Colonic mucosa (tissue), 4 donors: ENCODE data around the gene ZBTB17. TPM values are rescaled to one million over a fixed set of nuclear protein-coding genes. Genes with fewer than 3 reads are reported as not detected.

ENCODE experiments used
- DNase-seq: peaks from one replicate; pipeline ENCODE4 v3.0.0-alpha.2; 2020
- H3K27ac ChIP-seq: fragments of 200-600 bp; one replicate; pipeline ENCODE4 v1.8.0; 2021
- H3K27me3 ChIP-seq: fragments of 200-600 bp; one replicate; pipeline ENCODE4 v1.8.0; 2021
- H3K36me3 ChIP-seq: fragments of 200-600 bp; one replicate; pipeline ENCODE4 v1.8.0; 2021
- H3K4me1 ChIP-seq: fragments of 200-600 bp; one replicate; pipeline ENCODE4 v1.8.0; 2021; ENCODE audit warnings: mild to moderate bottlenecking
- H3K4me3 ChIP-seq: fragments of 200-600 bp; one replicate; pipeline ENCODE4 v1.8.0; 2021
- H3K9ac ChIP-seq, 2 donors: one replicate each; pipeline ENCODE4 v1.7.0; 2013; ENCODE audit warnings: control low read depth in 2 of 2, low read depth in 2 of 2, low read length in 2 of 2
- H3K9me3 ChIP-seq: fragments of 200-600 bp; one replicate; pipeline ENCODE4 v1.8.0; 2021
- CTCF ChIP-seq: fragments of 200-600 bp; IDR thresholded peaks from one replicate; pipeline ENCODE4 v1.8.0; 2022; ENCODE audit warnings: antibody characterized with exemption, mild to moderate bottlenecking
- intact Hi-C: fragments of 100-400 bp; cut with DNase I; formaldehyde crosslinking; loops from one replicate; pipeline ENCODE4 v1.14.1; 2022
- total RNA-seq, 2 donors: library from RNA; stranded (reverse); fragmentation: NEBNext Ultra II Directional in 1 of 2; extraction: Animal tissue kit (Norgen Biotek cat#: 25700) in 1 of 2; gene quantifications; one replicate each; pipeline ENCODE4 v1.2.1, GENCODE V29; 2021
- donor health status: healthy.
- donor health status: DM: no; HTN: no; CAD: no.
- donor health status: DM: no; HTN: no; CAD: no.

ZBTB17 gene
- total RNA-seq, 2 donors from 2014 or later = 24.9 to 36.3 TPM

DNA sequence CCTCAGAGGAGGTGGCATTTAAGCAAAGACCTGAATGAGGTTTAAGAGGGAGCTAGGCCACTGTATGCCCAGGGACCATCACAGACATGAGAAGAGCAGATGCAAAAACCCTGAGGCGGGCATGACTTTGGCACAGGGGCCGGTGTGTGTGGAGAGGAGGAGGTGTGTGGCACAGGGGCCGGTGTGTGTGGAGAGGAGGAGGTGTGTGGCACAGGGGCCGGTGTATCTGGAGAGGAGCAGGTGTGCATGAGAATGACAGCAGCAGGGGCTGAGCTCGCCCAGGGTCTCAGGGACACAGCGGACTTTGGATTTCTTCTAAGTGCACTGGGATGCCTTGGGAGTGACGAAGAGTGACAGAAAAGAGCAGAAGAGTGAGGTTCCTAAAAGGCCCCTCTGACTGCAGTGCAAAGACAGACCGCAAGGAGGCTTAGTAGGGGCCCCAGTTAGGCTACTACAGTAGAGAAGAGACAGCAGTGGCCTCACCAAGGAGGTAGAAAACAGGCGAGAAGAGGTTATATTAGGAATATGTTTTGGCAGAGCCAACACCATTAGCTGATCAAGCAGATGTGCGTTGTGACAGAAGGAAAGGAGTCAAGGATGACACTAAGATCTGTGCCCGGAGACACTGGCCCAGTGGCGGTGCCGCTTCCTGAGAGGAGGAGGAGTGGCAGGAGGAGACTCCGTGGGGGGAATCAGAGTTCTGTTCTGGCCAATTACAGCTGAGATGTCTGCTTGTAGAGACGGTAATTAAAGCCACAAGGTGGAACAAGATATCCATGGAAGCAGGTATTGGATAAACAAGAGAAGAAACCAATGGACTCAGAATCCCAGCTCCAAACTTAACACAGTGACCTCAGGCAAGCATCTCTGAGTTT is 18.4 kb downstream of the ZBTB17 start:
- Histone ChIP-seq H3K4me1 (no peaks in the 10 kb centered on the region), H3K27ac (no peak overlapping the region), H3K4me3 (no peak overlapping the region), H3K36me3 (no peaks in the 10 kb centered on the region), H3K27me3 (no peaks in the 10 kb centered on the region), H3K9ac (no peak overlapping the region), H3K9me3 (no peaks in the 10 kb centered on the region)
- intact Hi-C loops = no loop called here
- DNase-seq = no peak
- TF ChIP-seq CTCF = no peak

DNA sequence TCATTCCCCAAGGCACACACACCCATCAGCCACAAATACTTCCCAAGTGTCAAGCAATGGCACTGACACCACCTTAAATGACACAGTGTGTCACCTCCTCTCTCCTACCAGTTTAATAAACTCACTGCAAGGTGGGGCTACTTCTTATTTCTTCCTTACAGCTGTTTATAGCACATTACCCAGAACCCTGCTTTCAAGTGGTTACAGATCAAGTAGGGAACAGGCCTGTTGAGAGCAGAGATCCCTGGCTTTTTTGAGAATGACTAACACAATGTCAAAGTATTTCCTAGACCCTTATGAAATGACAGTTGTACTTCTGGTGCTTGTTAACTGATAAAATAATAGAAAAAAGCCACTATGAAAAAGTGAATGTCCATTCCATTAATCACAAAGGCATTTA is 19.8 kb downstream of the ZBTB17 start:
- H3K27me3 ChIP-seq = no peaks in the 10 kb centered on the region
- no peak for TF ChIP-seq CTCF
- no peaks in the 10 kb centered on the region for H3K9me3 ChIP-seq
- intact Hi-C loops = no loop called here
- no peak overlapping the region for H3K9ac ChIP-seq
- H3K4me1 ChIP-seq = no peaks in the 10 kb centered on the region
- DNase-seq = no peak
- no peak overlapping the region for H3K27ac ChIP-seq
- H3K36me3 ChIP-seq = no peaks in the 10 kb centered on the region
- H3K4me3 ChIP-seq = no peak overlapping the region

GRCh38 chr1:15955552-15955951 is 20.3 kb downstream of the ZBTB17 start:
- intact Hi-C loops = no loop called here
- Histone ChIP-seq H3K4me1 (no peaks in the 10 kb centered on the region), H3K9me3 (no peaks in the 10 kb centered on the region), H3K36me3 (no peaks in the 10 kb centered on the region), H3K9ac (no peak overlapping the region), H3K27me3 (no peaks in the 10 kb centered on the region), H3K4me3 (no peak overlapping the region), H3K27ac (no peak overlapping the region)
- no peak for TF ChIP-seq CTCF
- no peak for DNase-seq

DNA sequence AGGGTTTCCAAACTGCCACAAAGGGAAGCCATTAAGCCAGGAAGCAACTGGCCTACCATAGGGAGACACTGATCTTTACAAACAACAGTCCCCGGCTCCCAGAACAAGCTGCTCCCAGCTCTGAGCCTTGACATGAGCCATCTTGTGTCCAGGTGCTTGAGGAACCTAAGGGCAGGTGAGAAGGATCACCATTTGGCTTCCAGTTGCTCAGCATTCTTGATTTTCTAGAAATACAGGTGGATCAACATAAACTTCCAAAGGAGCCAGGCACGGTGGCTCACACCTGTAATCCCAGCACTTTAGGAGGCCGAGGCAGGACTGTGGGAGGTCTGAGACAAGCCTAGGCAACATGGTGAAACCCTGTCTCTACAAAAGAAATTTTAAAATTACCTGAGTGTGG is 21.6 kb downstream of the ZBTB17 start:
- H3K4me1 ChIP-seq = peaks cover 7% of the 10 kb centered on the region
- H3K27ac ChIP-seq = no peak overlapping the region
- H3K9me3 ChIP-seq = no peaks in the 10 kb centered on the region
- intact Hi-C loops = no loop called here
- no peaks in the 10 kb centered on the region for H3K27me3 ChIP-seq
- H3K4me3 ChIP-seq = no peak overlapping the region
- H3K36me3 ChIP-seq = no peaks in the 10 kb centered on the region
- no peak overlapping the region for H3K9ac ChIP-seq
- DNase-seq = no peak
- no peak for TF ChIP-seq CTCF

- no peak for DNase-seq
- no peaks in the 10 kb centered on the region for H3K36me3 ChIP-seq
- H3K9me3 ChIP-seq = no peaks in the 10 kb centered on the region
- H3K9ac ChIP-seq = no peak overlapping the region
- no peak overlapping the region for H3K27ac ChIP-seq
- TF ChIP-seq CTCF = no peak
- no peaks in the 10 kb centered on the region for H3K27me3 ChIP-seq
- intact Hi-C loops = no loop called here
- no peak overlapping the region for H3K4me3 ChIP-seq
- peaks cover 7% of the 10 kb centered on the region for H3K4me1 ChIP-seq
These were observed 22.1 kb downstream of the ZBTB17 start for GRCh38 chr1:15953791-15954241.
